BJ (cell line): ENCODE results near the gene MMS19. TPM values are rescaled to one million over a fixed set of nuclear protein-coding genes. Genes with fewer than 3 reads are reported as not detected.

ENCODE experiments used
- CTCF ChIA-PET: fragments of 350-600 bp; formaldehyde crosslinking; extraction: SDS; loops from one replicate; lab custom pipeline; 2021; ENCODE audit warnings: antibody characterized with exemption, inconsistent platforms; lab: Yijun Ruan, JAX
- POLR2A ChIA-PET: fragments of 300-600 bp; sonication (Branson Sonifier 250); formaldehyde crosslinking; extraction: SDS; loops from one replicate; lab custom pipeline; 2021; ENCODE audit warnings: antibody characterized with exemption; lab: Charles Lee
- DNase-seq: peaks from one replicate; pipeline ENCODE4 v3.0.0-alpha.2; 2011; ENCODE audit warnings: low read depth
- H3K27me3 ChIP-seq: 2 replicates; pipeline ENCODE4 v1.6.0; 2011; ENCODE audit warnings: low read length; ENCODE audit not compliant: control insufficient read depth, insufficient read depth
- H3K36me3 ChIP-seq: 2 replicates; pipeline ENCODE4 v1.5.1; 2011; ENCODE audit warnings: low read length; ENCODE audit not compliant: control insufficient read depth, insufficient read depth
- H3K4me3 ChIP-seq: 2 replicates; pipeline ENCODE4 v1.5.1; 2011; ENCODE audit warnings: low read depth, mild to moderate bottlenecking, control low read depth, low read length
- polyA plus RNA-seq: library from polyadenylated mRNA; depleted of rRNA; stranded (reverse); fragments of >200 nt; gene quantifications from 2 replicates; pipeline ENCODE4 v1.2.3, GENCODE V29; 2011
- TF ChIP-seq, protein P1 (sequence below): IDR thresholded peaks from 2 replicates; pipeline ENCODE4 v1.5.1; 2011; ENCODE audit warnings: low read depth, mild to moderate bottlenecking, control low read depth, inconsistent platforms, low read length, moderate library complexity; ENCODE audit not compliant: insufficient read depth

The MMS19 gene
- polyA plus RNA-seq, 1 experiment, result 97.5 TPM

DNA sequence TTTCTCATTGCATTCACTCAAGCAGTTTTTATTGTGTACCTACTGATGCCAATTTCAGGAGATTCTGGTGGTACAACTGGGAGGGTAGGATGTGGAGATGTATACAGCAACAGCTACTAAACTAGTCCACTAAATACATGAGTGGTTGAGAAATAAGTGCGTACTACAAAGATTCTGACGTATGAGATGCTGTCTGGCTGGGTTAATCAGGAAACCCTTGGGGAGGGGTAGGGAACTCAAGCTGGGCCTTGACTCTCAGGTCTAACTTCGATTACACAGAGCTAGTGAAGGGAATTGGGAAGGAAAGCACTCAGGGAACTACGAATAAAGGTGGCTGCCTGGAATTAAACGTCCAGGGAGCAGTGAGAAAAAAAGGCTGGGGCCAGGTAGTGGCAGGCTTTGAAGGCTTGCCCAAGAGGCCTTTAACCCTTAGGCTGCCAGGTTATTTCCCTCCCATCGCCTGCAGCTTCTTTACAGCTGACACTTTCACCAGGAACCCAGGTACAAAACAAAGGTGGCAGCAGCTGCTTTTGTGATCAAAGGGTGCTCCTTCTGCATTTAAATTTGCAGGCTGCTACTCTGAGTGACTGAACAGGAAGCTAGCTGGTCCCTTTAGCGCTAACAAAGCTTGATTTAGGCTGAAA is 3.2 kb downstream of the MMS19 start:
- H3K4me3 ChIP-seq, result no peak overlapping the region
- H3K36me3 ChIP-seq, result peaks cover 1% of the 10 kb centered on the region; the same call in 1 of the 2 replicates
- DNase-seq, result no peak
- TF ChIP-seq, protein P1, sequence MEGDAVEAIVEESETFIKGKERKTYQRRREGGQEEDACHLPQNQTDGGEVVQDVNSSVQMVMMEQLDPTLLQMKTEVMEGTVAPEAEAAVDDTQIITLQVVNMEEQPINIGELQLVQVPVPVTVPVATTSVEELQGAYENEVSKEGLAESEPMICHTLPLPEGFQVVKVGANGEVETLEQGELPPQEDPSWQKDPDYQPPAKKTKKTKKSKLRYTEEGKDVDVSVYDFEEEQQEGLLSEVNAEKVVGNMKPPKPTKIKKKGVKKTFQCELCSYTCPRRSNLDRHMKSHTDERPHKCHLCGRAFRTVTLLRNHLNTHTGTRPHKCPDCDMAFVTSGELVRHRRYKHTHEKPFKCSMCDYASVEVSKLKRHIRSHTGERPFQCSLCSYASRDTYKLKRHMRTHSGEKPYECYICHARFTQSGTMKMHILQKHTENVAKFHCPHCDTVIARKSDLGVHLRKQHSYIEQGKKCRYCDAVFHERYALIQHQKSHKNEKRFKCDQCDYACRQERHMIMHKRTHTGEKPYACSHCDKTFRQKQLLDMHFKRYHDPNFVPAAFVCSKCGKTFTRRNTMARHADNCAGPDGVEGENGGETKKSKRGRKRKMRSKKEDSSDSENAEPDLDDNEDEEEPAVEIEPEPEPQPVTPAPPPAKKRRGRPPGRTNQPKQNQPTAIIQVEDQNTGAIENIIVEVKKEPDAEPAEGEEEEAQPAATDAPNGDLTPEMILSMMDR, result no peak
- ChIA-PET CTCF (interaction anchor here (0.7 to 1.2 kb wide), 3 partner anchors 8 to 74 kb away, joined by 3 to 4 read pairs (median 3); no protein-coding TSS in a partner anchor), POLR2A (no interaction called here)
- H3K27me3 ChIP-seq, result no peaks in the 10 kb centered on the region

DNA sequence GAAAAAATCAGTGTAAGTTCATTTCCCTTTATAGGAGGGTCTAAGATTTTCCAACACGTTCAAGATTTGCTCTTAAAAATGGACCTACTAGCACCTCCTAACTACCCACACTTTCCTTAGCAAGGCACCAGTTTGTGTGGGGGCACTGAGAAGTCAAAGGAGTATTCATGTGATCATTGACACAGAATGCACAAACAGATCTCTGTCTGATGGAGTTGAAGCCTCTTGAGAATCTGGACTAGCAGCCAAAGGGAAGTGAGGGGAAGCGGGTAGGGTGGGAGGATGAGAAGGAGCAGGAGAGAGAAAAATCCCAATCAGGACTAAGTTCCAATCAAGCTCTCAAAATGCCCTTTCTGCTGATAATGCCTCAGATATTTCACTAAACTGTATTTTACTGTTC is 4.1 kb downstream of the MMS19 start:
- peaks cover 1% of the 10 kb centered on the region; the same call in 1 of the 2 replicates for H3K36me3 ChIP-seq
- H3K27me3 ChIP-seq, result no peaks in the 10 kb centered on the region
- no peak overlapping the region for H3K4me3 ChIP-seq
- ChIA-PET POLR2A (no interaction called here), CTCF (interaction anchor here (1.0 to 1.2 kb wide), 2 partner anchors 61 to 75 kb away, joined by 3 to 4 read pairs; no protein-coding TSS in a partner anchor)
- TF ChIP-seq, protein P1, result no peak
- DNase-seq, result no peak

DNA sequence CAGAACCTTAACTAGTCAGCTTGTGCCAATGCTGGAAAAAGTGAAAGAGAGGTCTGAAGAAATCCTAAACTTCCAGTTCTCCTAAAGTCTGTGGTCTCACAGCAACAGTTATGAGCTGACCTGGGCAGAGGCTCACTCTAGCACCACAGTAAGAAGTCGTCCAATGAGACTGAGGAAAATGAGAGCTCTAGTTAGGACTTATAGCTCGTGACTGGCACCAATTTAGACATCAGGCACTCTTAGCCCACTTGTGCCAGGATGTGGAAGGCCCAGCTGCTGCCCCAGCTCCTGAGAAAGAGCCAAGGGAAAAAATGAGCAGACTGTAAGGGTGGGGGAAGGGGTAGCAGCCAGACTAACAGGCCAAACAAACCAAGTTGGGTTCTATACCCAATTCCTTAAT is 7.6 kb downstream of the MMS19 start:
- Histone ChIP-seq H3K27me3 (no peaks in the 10 kb centered on the region), H3K36me3 (peaks cover 1% of the 10 kb centered on the region; the same call in 1 of the 2 replicates), H3K4me3 (no peak overlapping the region)
- TF ChIP-seq, protein P1, result no peak
- CTCF ChIA-PET, result interaction anchor here (1.0 to 2.1 kb wide), 3 partner anchors 12 to 52 kb away, joined by 3 to 4 read pairs (median 3); no protein-coding TSS in a partner anchor
- POLR2A ChIA-PET, result no interaction called here
- DNase-seq, result no peak

DNA sequence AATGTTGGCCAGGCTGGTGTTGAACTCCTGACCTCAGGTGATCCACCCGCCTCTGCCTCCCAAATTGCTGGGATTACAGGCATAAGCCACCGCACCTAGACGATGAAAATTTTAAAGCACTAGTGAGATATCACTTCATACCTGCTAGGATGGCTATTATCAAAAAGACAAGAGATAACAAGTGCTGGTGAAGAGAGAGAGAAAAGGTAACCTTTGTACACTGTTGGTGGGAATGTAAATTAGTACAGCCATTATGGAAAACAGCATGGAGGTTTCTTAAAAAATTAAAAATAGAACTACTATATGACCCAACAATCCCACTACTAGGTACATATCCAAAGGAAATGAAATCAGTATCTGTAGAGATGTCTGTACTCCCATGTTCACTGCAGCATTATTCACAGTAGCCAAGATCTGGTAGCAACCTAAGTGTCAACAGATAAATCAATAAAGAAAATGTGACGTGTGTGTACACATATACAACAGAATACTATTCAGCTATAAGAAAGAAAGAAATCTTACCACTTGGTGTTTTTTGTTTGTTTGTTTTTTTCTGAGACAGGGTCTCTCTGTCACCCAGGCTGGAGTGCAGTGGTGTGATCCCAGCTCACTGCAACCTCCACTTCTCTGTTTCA is 12.5 kb downstream of the MMS19 start:
- ChIA-PET POLR2A (interaction anchor here (0.6 kb wide), 1 partner anchor 12 kb away, joined by 9 read pairs; no protein-coding TSS in a partner anchor), CTCF (no interaction called here)
- Histone ChIP-seq H3K4me3 (no peak overlapping the region), H3K36me3 (peaks cover 3% of the 10 kb centered on the region), H3K27me3 (no peaks in the 10 kb centered on the region)
- DNase-seq, result no peak
- TF ChIP-seq, protein P1, result no peak

DNA sequence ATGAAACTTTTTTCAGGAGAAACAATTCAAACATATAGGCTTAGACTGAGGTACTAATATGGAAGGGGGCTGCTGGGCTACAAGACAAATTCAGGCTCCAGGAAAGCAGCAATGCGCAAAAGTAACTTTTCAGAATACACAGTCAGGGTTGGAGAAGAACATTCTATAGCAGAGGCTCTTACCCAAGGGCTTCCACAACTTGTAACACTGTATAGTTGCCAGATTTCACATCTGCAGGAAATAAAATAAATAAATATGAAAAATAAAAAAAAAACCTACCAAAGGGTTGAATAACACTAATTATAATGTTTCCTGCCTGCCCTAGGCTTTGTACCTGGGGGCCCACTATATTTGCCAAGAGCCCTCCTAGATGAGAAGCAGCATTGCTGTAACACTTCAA is 14.3 kb downstream of the MMS19 start:
- DNase-seq, result no peak
- TF ChIP-seq, protein P1, result no peak
- ChIA-PET CTCF (no interaction called here), POLR2A (no interaction called here)
- peaks cover 5% of the 10 kb centered on the region for H3K36me3 ChIP-seq
- no peaks in the 10 kb centered on the region for H3K27me3 ChIP-seq
- H3K4me3 ChIP-seq, result no peak overlapping the region
